Smooth muscle cell (in vitro differentiated cells): ENCODE measurements around the gene EFR3B. TPM values are rescaled to one million over a fixed set of nuclear protein-coding genes. Genes with fewer than 3 reads are reported as not detected.

Source experiments
- DNase-seq: peaks from one replicate; lab custom pipeline; 2025; ENCODE audit not compliant: unreplicated experiment; lab: John Stamatoyannopoulos, UW
- H2AFZ ChIP-seq: fragments of 200-600 bp; sonication (generic); 2 replicates; pipeline ENCODE4 v1.6.0; 2016; ENCODE audit warnings: antibody characterized with exemption, low read depth, mild to moderate bottlenecking
- H3F3A ChIP-seq: fragments of 200-600 bp; sonication (generic); 2 replicates; pipeline ENCODE4 v1.6.0; 2017; ENCODE audit warnings: antibody characterized with exemption, low read depth
- H3K27ac ChIP-seq: fragments of 200-600 bp; sonication (generic); 2 replicates; pipeline ENCODE4 v1.5.1; 2016; ENCODE audit warnings: low read depth, mild to moderate bottlenecking
- H3K27me3 ChIP-seq: fragments of 200-600 bp; sonication (generic); 2 replicates; pipeline ENCODE4 v1.6.1; 2016; ENCODE audit warnings: low read depth, mild to moderate bottlenecking
- H3K36me3 ChIP-seq: fragments of 200-600 bp; sonication (generic); 2 replicates; pipeline ENCODE4 v1.5.1; 2016; ENCODE audit warnings: low read depth
- H3K4me1 ChIP-seq: fragments of 200-600 bp; sonication (generic); 2 replicates; pipeline ENCODE4 v1.5.1; 2016; ENCODE audit warnings: low read depth
- H3K4me2 ChIP-seq: fragments of 200-600 bp; sonication (generic); 2 replicates; pipeline ENCODE4 v1.6.0; 2016; ENCODE audit warnings: mild to moderate bottlenecking
- H3K4me3 ChIP-seq: fragments of 200-600 bp; sonication (generic); 2 replicates; pipeline ENCODE4 v1.5.1; 2016; ENCODE audit warnings: mild to moderate bottlenecking
- H3K79me2 ChIP-seq: fragments of 200-600 bp; sonication (generic); 2 replicates; pipeline ENCODE4 v1.6.0; 2016; ENCODE audit warnings: low read depth, mild to moderate bottlenecking
- H3K9ac ChIP-seq: fragments of 200-600 bp; sonication (generic); 2 replicates; pipeline ENCODE4 v1.6.0; 2016; ENCODE audit warnings: low read depth
- H3K9me3 ChIP-seq: fragments of 200-600 bp; sonication (generic); replicated peaks from 2 replicates; pipeline ENCODE4 v1.5.1; 2016; ENCODE audit warnings: low read depth
- H4K20me1 ChIP-seq: fragments of 200-600 bp; sonication (generic); 2 replicates; pipeline ENCODE4 v1.6.0; 2016; ENCODE audit warnings: low read depth
- CTCF ChIP-seq: fragments of 200-600 bp; sonication (generic); IDR thresholded peaks from 2 replicates; pipeline ENCODE4 v1.5.1; 2017; ENCODE audit warnings: borderline replicate concordance, mild to moderate bottlenecking, antibody characterized with exemption; ENCODE audit not compliant: insufficient read depth, poor library complexity, severe bottlenecking
- WGBS: methylation state at CpG from one replicate; pipeline ENCODE4 v1.1.7; 2016; ENCODE audit warnings: low lambda C conversion rate; 5-methylcytosine and 5-hydroxymethylcytosine counted together
- polyA plus RNA-seq: library from polyadenylated mRNA; unstranded; fragments of >200 nt; fragmentation: Nextera tagmentation; extraction: Ambion mirVana; gene quantifications from 2 replicates; pipeline ENCODE4 v1.2.1, GENCODE V29; 2016
- total RNA-seq: library from RNA; depleted of rRNA; stranded (reverse); fragments of >200 nt; gene quantifications from 2 replicates; pipeline ENCODE4 v1.2.3, GENCODE V29; 2014

Gene EFR3B
- total and polyA plus RNA-seq, 2 experiments from 2014 or later = 4.0 to 5.2 TPM

- no peaks in the 10 kb centered on the region for H3K27me3 ChIP-seq
- no peaks in the 10 kb centered on the region for H3K36me3 ChIP-seq
- H3K9ac ChIP-seq = no peak overlapping the region
- H2AFZ ChIP-seq = no peak overlapping the region
- H3K4me1 ChIP-seq = peaks cover 3% of the 10 kb centered on the region
- no peaks in the 10 kb centered on the region for H3F3A ChIP-seq
- no peak overlapping the region for H3K27ac ChIP-seq
- no peak for TF ChIP-seq CTCF
- H3K4me3 ChIP-seq = no peak overlapping the region
- peaks cover 20% of the 10 kb centered on the region for H4K20me1 ChIP-seq
- DNase-seq = no peak
- H3K79me2 ChIP-seq = no peaks in the 10 kb centered on the region
- no peak overlapping the region for H3K4me2 ChIP-seq
- 71% methylated on average over 9 of the region's 9 CpGs for WGBS
- H3K9me3 ChIP-seq = no peaks in the 10 kb centered on the region
Measured at GRCh38 chr2:25056098-25056821, 14.4 kb downstream of the EFR3B start.

GRCh38 chr2:25062511-25062917, 20.6 kb downstream of the EFR3B start:
- Histone ChIP-seq H3K4me2 (no peak overlapping the region), H3K9me3 (no peaks in the 10 kb centered on the region), H3K4me1 (no peaks in the 10 kb centered on the region), H3F3A (no peaks in the 10 kb centered on the region), H2AFZ (no peak overlapping the region), H3K27ac (no peak overlapping the region), H3K4me3 (no peak overlapping the region), H3K79me2 (no peaks in the 10 kb centered on the region), H4K20me1 (peaks cover 10% of the 10 kb centered on the region), H3K9ac (no peak overlapping the region), H3K27me3 (no peaks in the 10 kb centered on the region), H3K36me3 (no peaks in the 10 kb centered on the region)
- 92% methylated on average over 11 of the region's 11 CpGs for WGBS
- DNase-seq = no peak
- TF ChIP-seq CTCF = no peak

- Histone ChIP-seq H3K79me2 (no peaks in the 10 kb centered on the region), H3K27ac (no peak overlapping the region), H3K36me3 (no peaks in the 10 kb centered on the region), H3K4me2 (no peak overlapping the region), H4K20me1 (peaks cover 14% of the 10 kb centered on the region), H3K4me1 (no peaks in the 10 kb centered on the region), H2AFZ (no peak overlapping the region), H3K9me3 (no peaks in the 10 kb centered on the region), H3K4me3 (no peak overlapping the region), H3F3A (no peaks in the 10 kb centered on the region), H3K27me3 (no peaks in the 10 kb centered on the region), H3K9ac (no peak overlapping the region)
- DNase-seq = no peak
- no peak for TF ChIP-seq CTCF
- WGBS = 90% methylated on average over 13 of the region's 13 CpGs
Measured at GRCh38 chr2:25063876-25064660, 22.2 kb downstream of the EFR3B start.
